Breast epithelium (tissue), 3 donors: ENCODE results near the gene LPP.

Experiments used
- CTCF ChIP-seq, 3 donors: fragments of 450-650 bp; IDR thresholded peaks; one replicate each; pipeline ENCODE4 v1.5.1; 2016 to 2017; ENCODE audit warnings: antibody characterized with exemption in 3 of 3, mild to moderate bottlenecking in 3 of 3, moderate library complexity in 3 of 3
- POLR2A ChIP-seq: fragments of 450-650 bp; IDR thresholded peaks from one replicate; pipeline ENCODE4 v1.6.1; 2016; ENCODE audit warnings: antibody characterized with exemption, mild to moderate bottlenecking, moderate library complexity
- POLR2AphosphoS5 ChIP-seq, 3 donors: sonication (generic); formaldehyde crosslinking; IDR thresholded peaks; one replicate each; pipeline ENCODE4 v1.6.1; 2017; ENCODE audit warnings: antibody characterized with exemption in 3 of 3

GRCh38 chr3:188278717-188279324 is 124.9 kb downstream of the LPP start:
- no peak for TF ChIP-seq POLR2AphosphoS5 (IDR thresholded peaks at IDR 0.05)
- no peak for TF ChIP-seq POLR2A
- no peak for TF ChIP-seq CTCF (IDR thresholded peaks at IDR 0.05)
